ENCODE results near the gene GUCY1B1.
A peak's percentile ranks its signal among the peaks of the same experiment; 100 is the strongest.

The GUCY1B1 gene

DNA sequence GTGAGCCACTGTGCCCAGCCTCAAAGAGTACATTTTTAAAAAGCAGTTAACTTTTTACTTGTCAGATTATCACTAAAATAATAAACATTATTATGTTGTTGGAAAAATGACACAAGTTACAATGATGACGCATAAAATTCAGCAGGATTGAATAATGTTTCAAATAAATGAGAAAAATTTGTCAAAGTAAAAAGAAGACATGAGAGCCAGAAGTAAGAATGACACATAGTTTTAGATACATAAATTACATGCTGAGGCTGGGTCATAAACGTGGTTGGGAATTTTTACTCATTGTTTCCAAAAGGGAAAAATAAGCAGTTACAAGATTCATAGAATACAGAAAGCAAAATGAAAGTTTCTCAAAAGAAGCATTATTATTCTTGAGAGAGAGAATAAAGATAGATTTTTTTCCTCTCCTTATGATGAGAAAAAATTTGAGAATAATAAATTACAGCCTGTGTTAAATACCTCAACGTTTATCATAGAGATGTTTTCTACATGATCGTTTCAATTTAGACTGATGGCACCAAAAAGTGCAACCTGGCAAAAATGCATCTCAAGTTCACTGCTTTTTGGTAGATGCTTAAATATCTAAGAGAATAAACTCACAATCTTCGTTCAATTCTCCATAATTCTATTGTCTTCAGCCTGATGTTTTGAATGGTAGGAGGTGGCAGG is 40.4 kb downstream of the GUCY1B1 start:
- H3K27ac ChIP-seq: no peak overlapping the region
- TF ChIP-seq POLR2AphosphoS5 (IDR thresholded peaks at IDR 0.05; ENCODE audit: borderline replicate concordance, low read depth, low read length): no peak
- TF ChIP-seq FOXP2 (optimal IDR thresholded peaks at IDR 0.05; ENCODE audit: control extremely low read depth, extremely low read length, insufficient read depth): no peak
- TF ChIP-seq EZH2 (IDR thresholded peaks at IDR 0.05): no peak
- H3K9ac ChIP-seq (ENCODE audit: insufficient read length): no peak overlapping the region
- no peak overlapping the region for H3K4me3 ChIP-seq
- no peak for DNase-seq (ENCODE audit: low read depth, low spot score)
- no peaks in the 10 kb centered on the region for H3K36me3 ChIP-seq (ENCODE audit: insufficient read depth, low read length)
- no peaks in the 10 kb centered on the region for H3K9me3 ChIP-seq (ENCODE audit: low read depth, low read length)

DNA sequence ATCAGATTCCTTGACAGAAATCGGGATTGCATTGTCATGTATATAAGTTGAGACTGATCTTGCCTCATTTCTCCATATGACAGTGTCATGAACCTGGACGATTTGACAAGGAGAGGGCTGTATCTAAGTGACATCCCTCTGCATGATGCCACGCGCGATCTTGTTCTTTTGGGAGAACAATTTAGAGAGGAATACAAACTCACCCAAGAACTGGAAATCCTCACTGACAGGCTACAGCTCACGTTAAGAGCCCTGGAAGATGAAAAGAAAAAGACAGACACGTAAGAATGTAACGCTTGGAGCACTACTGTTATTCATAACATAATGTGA is 40.9 kb downstream of the GUCY1B1 start:
- no peak for TF ChIP-seq EZH2 (IDR thresholded peaks at IDR 0.05)
- TF ChIP-seq POLR2AphosphoS5 (IDR thresholded peaks at IDR 0.05; ENCODE audit: borderline replicate concordance, low read depth, low read length): no peak
- no peak for TF ChIP-seq FOXP2 (optimal IDR thresholded peaks at IDR 0.05; ENCODE audit: control extremely low read depth, extremely low read length, insufficient read depth)
- Histone ChIP-seq H3K9ac (ENCODE audit: insufficient read length) (no peak overlapping the region), H3K36me3 (ENCODE audit: insufficient read depth, low read length) (no peaks in the 10 kb centered on the region), H3K27ac (no peak overlapping the region), H3K9me3 (ENCODE audit: low read depth, low read length) (no peaks in the 10 kb centered on the region), H3K4me3 (no peak overlapping the region)
- no peak for DNase-seq (ENCODE audit: low read depth, low spot score)

DNA sequence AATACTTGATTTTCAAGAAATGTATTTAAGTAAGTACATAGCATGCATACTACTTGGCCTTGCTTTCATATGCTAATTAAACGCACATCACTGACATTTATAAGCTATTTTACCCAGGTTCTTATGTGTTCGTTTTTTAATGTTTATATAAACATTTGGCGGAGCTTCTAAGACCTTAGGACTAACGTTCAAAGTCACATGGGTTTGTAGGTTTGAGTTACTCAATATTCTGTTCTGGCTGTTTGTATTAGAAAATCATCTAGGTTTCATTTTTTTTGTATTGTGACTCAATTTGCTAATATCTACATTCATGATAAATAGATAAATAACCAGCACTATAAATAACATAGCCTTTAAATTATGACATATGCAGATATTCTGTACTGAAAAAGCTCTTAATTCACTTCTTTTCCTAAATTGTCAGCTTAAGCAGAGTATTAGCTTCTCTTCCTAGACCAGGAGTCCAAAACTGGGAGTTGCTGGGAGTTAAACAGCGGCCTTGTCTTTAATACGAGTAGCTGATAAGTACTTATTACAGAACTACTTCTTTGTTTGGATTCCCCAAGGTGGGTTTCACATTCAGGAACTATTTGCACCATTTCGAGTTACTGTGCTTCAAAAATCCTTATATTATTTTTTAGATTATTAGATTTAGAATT is 42.0 kb downstream of the GUCY1B1 start:
- H3K9me3 ChIP-seq (ENCODE audit: low read depth, low read length): no peaks in the 10 kb centered on the region
- no peaks in the 10 kb centered on the region for H3K36me3 ChIP-seq (ENCODE audit: insufficient read depth, low read length)
- no peak overlapping the region for H3K4me3 ChIP-seq
- no peak overlapping the region for H3K27ac ChIP-seq
- H3K9ac ChIP-seq (ENCODE audit: insufficient read length): no peak overlapping the region
- TF ChIP-seq EZH2 (IDR thresholded peaks at IDR 0.05) (no peak), POLR2AphosphoS5 (IDR thresholded peaks at IDR 0.05; ENCODE audit: borderline replicate concordance, low read depth, low read length) (no peak), FOXP2 (optimal IDR thresholded peaks at IDR 0.05; ENCODE audit: control extremely low read depth, extremely low read length, insufficient read depth) (no peak)
- DNase-seq (ENCODE audit: low read depth, low spot score): no peak

DNA sequence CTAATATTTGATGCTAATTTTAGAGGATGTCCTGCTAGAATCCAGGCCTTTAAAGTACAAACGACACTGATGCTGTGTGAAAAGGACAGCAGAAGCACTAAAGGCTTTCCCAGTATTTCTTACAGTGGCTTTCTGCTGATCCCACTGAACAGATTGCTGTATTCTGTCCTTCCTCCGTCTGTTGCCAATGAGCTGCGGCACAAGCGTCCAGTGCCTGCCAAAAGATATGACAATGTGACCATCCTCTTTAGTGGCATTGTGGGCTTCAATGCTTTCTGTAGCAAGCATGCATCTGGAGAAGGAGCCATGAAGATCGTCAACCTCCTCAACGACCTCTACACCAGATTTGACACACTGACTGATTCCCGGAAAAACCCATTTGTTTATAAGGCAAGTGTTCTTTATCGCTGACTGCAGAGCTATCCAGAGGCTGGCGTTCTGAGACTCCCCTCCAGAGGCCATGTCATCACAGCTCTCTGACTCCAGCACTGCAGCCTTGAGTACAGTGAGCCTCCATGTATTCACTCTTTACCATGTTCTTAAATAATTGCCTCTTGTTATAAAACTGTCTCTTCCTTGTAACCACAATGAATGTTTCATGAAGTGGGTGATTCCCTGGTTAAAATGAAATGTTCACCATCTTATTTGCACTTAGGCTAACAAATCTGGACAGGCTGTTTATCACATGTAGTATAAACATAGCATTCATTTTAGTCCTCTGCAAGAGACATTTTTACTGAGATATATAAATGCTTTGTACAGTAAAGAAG is 43.6 kb downstream of the GUCY1B1 start:
- H3K27ac ChIP-seq: no peak overlapping the region
- TF ChIP-seq EZH2 (IDR thresholded peaks at IDR 0.05) (no peak), FOXP2 (optimal IDR thresholded peaks at IDR 0.05; ENCODE audit: control extremely low read depth, extremely low read length, insufficient read depth) (no peak), POLR2AphosphoS5 (IDR thresholded peaks at IDR 0.05; ENCODE audit: borderline replicate concordance, low read depth, low read length) (no peak)
- H3K4me3 ChIP-seq: no peak overlapping the region
- no peak for DNase-seq (ENCODE audit: low read depth, low spot score)
- no peak overlapping the region for H3K9ac ChIP-seq (ENCODE audit: insufficient read length)
- H3K36me3 ChIP-seq (ENCODE audit: insufficient read depth, low read length): no peaks in the 10 kb centered on the region
- H3K9me3 ChIP-seq (ENCODE audit: low read depth, low read length): no peaks in the 10 kb centered on the region

DNA sequence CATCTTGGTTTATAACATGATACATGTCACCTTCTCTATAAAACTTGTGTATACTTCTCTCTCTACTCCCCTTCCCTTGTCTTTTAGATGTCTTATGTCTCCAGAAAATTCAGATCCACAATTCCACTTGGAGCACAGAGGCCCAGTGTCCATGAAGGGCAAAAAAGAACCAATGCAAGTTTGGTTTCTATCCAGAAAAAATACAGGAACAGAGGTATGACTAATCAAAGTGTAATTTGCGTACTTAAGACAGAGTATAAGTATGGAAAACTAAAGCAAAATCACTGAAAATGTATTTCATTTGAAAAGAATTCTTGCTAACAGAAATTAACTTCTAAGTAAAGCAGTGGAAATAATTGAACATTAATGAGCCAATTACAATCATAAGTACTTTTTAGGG is 46.2 kb downstream of the GUCY1B1 start:
- Histone ChIP-seq H3K4me3 (no peak overlapping the region), H3K36me3 (ENCODE audit: insufficient read depth, low read length) (no peaks in the 10 kb centered on the region), H3K27ac (no peak overlapping the region), H3K9ac (ENCODE audit: insufficient read length) (no peak overlapping the region), H3K9me3 (ENCODE audit: low read depth, low read length) (no peaks in the 10 kb centered on the region)
- TF ChIP-seq FOXP2 (optimal IDR thresholded peaks at IDR 0.05; ENCODE audit: control extremely low read depth, extremely low read length, insufficient read depth) (no peak), EZH2 (IDR thresholded peaks at IDR 0.05) (no peak), POLR2AphosphoS5 (IDR thresholded peaks at IDR 0.05; ENCODE audit: borderline replicate concordance, low read depth, low read length) (no peak)
- no peak for DNase-seq (ENCODE audit: low read depth, low spot score)

DNA sequence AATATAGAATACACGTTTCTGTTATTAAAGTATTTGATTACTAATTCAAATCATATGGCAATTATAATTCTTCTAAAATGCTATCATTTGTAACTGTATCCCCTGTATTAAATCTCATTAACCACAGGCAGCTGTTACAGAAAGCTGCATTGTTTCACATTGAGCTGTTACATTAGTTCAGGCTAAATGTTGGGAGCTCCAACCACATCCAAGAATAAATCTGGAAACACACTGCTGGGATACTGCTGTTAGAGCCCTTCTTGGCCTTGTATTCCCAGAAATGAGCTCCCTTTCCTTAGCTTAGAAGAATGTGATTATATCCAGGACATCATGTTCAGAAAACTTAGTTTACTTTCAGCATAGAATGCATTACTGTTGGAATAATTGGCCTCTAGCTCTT is 48.2 kb downstream of the GUCY1B1 start:
- Histone ChIP-seq H3K9me3 (ENCODE audit: low read depth, low read length) (no peaks in the 10 kb centered on the region), H3K4me3 (no peak overlapping the region), H3K36me3 (ENCODE audit: insufficient read depth, low read length) (no peaks in the 10 kb centered on the region), H3K9ac (ENCODE audit: insufficient read length) (no peak overlapping the region), H3K27ac (no peak overlapping the region)
- DNase-seq (ENCODE audit: low read depth, low spot score): no peak
- no peak for TF ChIP-seq EZH2 (IDR thresholded peaks at IDR 0.05)
- no peak for TF ChIP-seq POLR2AphosphoS5 (IDR thresholded peaks at IDR 0.05; ENCODE audit: borderline replicate concordance, low read depth, low read length)

DNA sequence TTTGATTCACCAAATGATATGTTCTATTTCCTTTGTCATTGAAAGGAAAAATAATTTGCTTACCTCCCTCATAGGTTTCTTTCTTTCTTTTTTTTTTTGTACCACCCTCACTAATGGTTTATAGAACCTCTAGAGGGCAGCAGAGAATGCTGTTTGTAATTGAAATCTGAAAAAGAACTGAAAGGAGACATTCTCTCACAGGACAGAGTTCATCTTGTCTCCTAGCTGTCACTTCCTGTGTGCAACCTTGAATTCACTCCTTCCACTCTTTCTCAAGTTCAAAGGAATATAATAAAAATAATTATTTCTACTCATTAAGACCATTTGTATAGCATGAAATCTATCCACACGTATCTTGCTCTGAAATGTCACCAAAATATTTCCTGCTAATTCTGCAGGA is 51.0 kb downstream of the GUCY1B1 start:
- Histone ChIP-seq H3K36me3 (ENCODE audit: insufficient read depth, low read length) (no peaks in the 10 kb centered on the region), H3K27ac (no peak overlapping the region), H3K9ac (ENCODE audit: insufficient read length) (no peak overlapping the region), H3K4me3 (no peak overlapping the region), H3K9me3 (ENCODE audit: low read depth, low read length) (no peaks in the 10 kb centered on the region)
- no peak for TF ChIP-seq POLR2AphosphoS5 (IDR thresholded peaks at IDR 0.05; ENCODE audit: borderline replicate concordance, low read depth, low read length)
- TF ChIP-seq EZH2 (IDR thresholded peaks at IDR 0.05): no peak
- no peak for TF ChIP-seq FOXP2 (optimal IDR thresholded peaks at IDR 0.05; ENCODE audit: control extremely low read depth, extremely low read length, insufficient read depth)
- peak; percentile 81 for DNase-seq (ENCODE audit: low read depth, low spot score)

DNA sequence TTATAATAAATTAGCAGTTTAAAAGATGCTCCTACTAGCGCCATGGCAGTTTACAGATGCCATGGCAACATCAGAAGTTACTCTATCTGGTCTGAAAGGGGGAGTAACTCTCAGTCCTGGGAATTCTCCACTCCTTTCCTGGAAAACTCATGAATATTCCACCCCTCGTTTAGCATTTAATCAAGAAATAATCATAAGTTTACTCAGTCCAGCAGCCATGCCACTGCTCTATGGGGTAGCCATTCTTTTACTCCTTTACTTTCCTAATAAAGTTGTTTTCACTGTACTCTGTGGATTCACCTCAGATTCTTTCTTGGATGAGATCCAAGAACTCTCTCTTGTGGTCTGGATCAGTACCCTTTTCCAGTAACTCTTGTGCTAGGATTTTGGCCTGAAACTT is 52.3 kb downstream of the GUCY1B1 start:
- no peak for TF ChIP-seq EZH2 (IDR thresholded peaks at IDR 0.05)
- no peak for TF ChIP-seq POLR2AphosphoS5 (IDR thresholded peaks at IDR 0.05; ENCODE audit: borderline replicate concordance, low read depth, low read length)
- H3K9me3 ChIP-seq (ENCODE audit: low read depth, low read length): no peaks in the 10 kb centered on the region
- H3K4me3 ChIP-seq: no peak overlapping the region
- no peak overlapping the region for H3K9ac ChIP-seq (ENCODE audit: insufficient read length)
- no peaks in the 10 kb centered on the region for H3K36me3 ChIP-seq (ENCODE audit: insufficient read depth, low read length)
- no peak for DNase-seq (ENCODE audit: low read depth, low spot score)
- no peak overlapping the region for H3K27ac ChIP-seq

Measured in SK-N-MC (cell line).